HG03135 (cell line): ENCODE measurements around the gene ADCY10.
"Not testable (repeated sequence)": the region's sequence is repeated elsewhere in the genome, so short reads cannot be mapped to it uniquely, and the experiment has no call there.

Experiments used
- ATAC-seq: cut with Tn5 transposase; IDR thresholded peaks from one replicate; pipeline ENCODE4 v1.9.1; 2021; ENCODE audit warnings: mild to moderate bottlenecking, moderate library complexity; ENCODE audit not compliant: unreplicated experiment

Gene ADCY10

DNA sequence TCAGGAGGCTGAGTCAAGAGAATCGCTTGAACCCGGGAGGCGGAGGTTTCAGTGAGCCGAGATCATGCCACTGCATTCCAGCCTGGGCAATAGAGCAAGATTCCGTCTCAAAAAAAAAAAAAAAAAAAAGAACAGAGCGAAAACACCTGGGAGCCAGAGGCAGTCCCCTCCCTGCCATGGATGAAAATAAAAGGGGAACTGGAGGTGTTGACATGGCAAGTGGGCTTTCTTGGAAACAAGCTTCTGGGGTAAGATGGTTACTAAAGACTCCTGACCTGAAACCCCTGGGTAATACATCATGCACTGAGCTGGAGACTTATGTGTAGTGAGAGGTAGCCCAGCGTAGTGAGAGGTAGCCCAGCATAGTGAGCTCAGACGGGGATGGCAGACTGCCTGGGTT, 31.6 kb downstream of the ADCY10 start:
- no peak for ATAC-seq

GRCh38 chr1:167881786-167882185, 32.1 kb downstream of the ADCY10 start:
- no peak for ATAC-seq

DNA sequence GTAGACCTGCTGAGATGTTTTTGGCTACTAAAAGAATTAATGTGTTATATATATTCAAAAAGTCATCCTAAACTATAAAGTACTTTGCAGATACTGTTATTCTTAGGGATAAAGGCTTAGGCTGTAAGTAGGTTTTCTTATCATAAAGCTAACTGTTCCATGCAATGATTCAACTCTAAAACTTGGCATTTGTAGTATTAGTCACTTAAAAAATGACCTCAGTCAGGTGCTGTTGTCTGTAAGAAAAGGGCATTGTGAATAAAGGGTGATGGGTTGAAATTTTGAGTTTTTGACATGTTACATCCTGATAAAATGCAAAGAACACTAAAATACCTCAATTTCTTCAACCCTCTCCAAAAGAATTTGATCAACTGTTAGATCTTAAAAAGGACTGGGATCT, 32.9 kb downstream of the ADCY10 start:
- no peak for ATAC-seq

DNA sequence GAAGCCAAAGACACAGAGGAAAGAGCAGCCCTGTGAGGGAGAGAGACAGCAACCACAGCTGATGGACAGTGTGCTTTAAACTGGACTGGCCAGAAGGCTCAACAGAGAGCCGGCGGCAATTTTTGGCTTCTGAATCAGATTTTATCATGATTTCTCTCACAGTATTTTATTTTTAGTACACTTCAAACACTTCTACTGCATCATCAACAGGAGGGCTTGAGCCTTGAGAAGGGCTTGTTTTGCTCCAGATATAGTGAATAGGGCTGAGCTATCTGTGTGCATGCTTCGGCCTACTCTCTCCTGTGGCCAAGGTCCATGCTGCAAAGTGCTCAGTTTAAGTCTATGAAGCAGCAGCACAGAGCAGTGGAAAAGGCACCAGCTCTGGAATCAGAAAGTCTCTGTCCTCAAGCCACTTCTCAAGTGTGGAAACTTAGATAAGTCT, 33.3 kb downstream of the ADCY10 start:
- ATAC-seq, result no peak

DNA sequence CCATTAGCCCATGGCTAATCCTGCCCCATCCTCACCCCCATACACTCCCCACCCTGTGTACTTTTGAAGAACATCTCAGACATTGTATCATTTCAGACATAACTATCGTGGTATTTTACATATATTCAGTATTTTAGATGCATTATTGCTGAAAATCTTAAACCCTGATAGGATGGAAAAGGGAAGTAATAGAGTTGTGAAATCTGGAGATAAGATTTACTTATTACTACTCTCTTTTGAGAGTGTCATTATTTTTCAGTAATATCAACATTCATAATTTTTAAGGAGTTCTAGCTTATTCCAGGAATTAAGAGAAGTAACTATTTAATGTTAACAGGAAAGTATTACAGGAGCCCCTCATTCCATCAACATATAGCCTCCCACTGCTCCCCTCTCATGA, 34.4 kb downstream of the ADCY10 start:
- no peak for ATAC-seq

- ATAC-seq, result no peak
Observed at GRCh38 chr1:167878372-167879160, 35.4 kb downstream of the ADCY10 start.

- no peak for ATAC-seq
Observed at GRCh38 chr1:167876597-167877175, 37.2 kb downstream of the ADCY10 start.

GRCh38 chr1:167871331-167871730, 42.6 kb downstream of the ADCY10 start:
- ATAC-seq, result no peak

- not testable (repeated sequence) for ATAC-seq
Observed at GRCh38 chr1:167869157-167870001, 44.6 kb downstream of the ADCY10 start.

DNA sequence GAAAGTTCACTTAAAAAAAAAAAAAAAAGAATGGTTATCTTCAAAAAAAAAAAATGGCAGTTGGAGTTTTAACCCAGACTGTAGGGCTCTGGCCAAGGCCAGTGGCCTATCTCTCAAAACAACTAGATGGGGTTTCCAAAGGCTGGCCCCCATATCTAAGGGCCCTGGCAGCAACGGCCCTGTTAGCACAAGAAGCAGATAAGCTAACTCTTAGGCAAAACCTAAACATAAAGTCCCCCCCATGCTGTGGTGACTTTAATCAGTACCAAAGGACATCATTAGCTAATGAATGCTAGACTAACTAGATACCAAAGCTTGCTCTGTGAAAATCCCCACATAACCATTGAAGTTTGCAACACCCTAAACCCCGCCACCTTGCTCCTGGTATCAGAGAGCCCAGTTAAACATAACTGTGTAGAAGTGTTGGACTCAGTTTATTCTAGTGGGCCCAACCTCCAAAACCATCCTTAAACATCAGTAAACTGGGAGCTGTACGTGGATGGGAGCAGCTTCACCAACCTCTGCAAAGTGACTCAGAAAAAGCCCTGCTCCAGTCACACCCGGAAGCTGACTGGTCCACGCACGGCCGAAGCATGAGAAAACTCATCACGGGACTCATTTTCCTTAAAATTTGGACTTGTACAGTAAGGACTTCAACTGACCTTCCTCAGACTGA, 47.1 kb downstream of the ADCY10 start:
- not testable (repeated sequence) for ATAC-seq

GRCh38 chr1:167866326-167866725, 47.6 kb downstream of the ADCY10 start:
- ATAC-seq, result not testable (repeated sequence)

DNA sequence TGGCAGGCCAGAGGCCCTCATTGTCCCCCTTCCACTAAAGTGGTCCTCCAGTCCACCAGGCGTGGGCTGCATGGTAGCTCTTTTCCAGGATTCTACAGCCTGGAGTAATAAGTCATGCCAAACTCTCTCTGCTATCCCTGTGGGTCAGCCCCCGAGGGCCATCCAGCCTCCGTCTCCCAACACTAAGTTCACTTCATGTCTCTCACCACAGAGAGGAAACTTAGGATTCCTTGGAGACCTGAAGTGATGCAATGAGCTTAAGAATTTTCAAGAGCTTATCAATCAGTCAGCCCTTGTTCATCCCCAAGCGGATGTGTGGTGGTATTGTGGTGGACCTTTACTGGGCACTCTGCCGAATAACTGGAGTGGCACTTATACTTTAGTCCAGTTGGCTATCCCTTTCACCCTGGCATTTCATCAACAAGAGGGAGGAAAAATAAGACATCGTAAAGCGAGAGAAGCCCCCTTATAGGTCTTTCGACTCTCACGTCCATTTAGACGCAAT, 48.1 kb downstream of the ADCY10 start:
- not testable (repeated sequence) for ATAC-seq

GRCh38 chr1:167865193-167865592, 48.7 kb downstream of the ADCY10 start:
- not testable (repeated sequence) for ATAC-seq

- no peak for ATAC-seq
Observed at GRCh38 chr1:167864392-167865032, 49.4 kb downstream of the ADCY10 start.

DNA sequence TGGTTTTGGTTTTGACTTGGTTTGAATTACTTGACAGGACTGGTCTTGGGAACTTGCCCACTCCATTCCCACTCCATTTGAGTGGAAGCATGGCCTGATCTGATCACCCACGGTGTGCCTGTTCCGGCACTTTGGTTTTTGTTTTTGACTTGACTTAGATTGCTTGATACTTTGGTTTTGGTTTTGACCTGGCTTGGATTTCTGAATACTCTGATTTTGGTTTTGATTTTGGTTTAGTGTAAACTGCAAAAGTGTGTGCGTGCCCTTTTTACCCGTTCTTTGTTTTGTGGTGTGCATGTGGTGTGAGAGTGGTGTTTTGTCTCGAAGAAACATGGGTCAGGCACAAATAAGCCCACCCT, 50.0 kb downstream of the ADCY10 start:
- no peak for ATAC-seq

DNA sequence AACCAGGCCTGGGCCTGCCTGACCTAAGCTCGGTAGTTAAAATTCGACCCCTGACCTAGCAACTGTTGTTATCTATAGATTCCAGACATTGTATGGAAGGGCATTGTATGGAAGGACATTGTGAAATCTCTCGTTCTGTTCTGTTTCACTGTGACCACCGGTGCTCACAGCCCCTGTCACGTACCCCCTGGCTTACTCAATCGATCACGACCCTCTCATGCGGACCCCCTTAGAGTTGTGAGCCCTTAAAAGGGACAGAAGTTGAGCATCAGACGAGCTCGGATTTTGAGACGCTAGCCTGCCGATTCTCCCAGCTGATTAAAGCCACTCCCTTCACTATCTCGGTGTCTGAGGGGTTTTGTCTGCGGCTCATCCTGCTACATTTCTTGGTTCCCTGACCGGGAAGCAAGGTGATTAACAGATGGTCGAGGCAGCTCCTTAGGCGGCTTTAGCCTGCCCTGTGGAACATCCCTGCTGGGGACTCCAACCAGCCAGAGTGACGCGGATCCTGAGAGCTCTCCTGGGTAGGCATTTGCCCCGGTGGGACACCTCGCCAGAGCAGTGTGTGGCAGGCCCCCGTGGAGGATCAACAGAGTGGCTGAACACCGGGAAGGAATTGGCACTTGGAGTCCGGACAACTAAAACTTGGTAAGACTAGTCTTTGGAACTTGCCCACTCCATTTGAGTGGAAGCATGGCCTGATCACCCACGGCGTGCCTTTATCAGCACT, 50.6 kb downstream of the ADCY10 start:
- not testable (repeated sequence) for ATAC-seq

DNA sequence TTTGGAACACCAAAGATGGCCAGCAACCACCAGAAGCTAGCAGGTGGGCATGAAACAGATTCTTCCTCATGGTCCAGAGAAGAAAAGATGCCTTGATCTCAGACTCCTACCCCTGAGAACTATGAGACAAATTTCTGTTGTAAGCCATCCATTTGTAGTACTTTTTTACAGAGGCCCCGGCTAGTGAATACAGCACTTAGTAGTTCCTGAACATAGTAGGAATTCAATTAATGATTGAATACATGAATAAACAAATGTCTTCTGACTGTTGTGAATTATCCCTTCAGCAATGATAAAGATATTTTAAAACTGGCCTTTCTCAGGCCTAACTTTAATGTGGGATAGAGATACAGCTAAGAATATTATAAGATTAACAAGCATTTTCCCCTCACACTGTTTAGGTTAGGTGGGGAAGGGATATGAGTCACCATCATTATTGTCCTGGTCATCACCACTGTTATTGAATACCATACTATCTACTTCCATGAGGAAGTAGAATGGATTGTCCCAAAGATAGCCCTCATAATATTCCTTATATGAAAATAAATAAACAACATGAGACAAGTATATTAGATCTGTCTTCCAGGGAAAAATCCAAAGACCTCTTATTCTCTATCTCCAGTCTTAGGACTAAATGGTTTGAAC, 51.4 kb downstream of the ADCY10 start:
- no peak for ATAC-seq

DNA sequence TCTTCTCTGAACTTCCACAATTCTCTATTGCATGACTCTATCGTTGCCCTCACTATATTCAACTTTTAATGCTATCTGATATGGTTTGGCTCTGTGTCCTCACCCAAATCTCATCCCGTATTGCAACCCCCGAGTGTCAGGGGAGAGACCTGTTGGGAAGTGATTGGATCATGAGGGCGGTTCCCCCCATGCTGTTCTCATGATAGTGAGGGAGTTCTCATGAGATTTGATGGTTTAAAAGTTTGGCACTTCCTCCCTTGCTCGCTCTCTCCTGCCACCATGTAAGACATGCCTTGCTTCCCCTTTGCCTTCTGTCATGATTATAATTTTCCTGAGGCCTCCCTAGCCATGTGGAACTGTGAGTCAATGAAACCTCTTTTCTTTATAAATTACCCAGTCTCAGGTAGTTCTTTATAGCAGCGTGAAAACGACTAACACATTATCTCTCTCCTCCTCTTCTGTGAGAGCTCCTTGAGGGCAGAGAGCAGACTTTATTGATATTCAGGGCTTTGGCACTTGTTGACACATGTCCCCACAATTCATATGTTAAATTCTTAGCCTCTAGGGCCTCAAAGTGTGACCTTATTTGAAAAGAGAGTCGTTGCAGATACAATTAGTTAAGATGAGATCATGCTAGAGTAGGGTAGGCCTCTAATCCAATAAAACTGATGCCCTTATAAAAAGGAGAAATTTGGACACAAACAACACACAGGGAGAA, 52.1 kb downstream of the ADCY10 start:
- no peak for ATAC-seq
